ENCODE results near the gene INTS11. TPM values are rescaled to one million over a fixed set of nuclear protein-coding genes. Genes with fewer than 3 reads are reported as not detected.

INTS11 gene
- total and polyA plus RNA-seq, 12 donors: 53.0 to 601 (median 88.8) TPM

DNA sequence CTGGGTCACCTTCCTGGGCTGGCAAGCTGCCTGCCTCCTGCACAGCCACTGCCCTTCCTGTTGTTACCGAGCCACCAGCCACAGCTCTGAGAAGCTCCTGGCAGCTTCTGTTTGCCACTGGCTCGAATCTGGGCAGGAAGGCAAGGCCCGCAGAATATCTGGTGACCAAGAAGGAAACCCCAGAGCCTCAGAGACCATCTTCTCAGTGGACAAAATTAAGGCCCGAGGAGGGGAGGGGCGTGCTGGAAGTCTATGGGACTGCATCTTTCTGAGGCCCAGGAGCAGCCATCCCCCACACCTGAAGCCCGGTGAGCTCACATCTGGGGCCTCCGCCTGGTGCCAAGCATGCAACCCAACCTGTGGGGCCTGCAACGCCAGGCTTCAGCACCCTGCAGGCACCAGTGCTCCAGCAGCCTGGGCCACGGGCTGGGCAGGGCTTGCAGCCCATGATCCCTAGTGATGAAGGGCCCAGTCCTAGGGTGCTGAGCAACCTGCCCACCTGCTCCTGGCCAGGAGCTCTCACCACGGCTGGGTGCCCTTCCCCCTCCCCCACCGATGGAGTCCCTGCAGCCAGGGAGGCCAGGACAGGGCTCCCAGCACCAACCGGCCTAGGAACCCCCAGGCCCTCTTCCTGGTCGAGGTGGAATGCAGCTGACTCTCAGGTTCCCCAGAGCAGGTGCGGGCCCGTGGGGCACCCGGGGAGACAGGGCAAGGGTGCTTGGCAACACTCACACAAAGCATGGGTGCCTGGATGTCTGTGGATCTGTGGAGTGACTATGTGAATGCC is 1.0 kb upstream of the INTS11 start:
- Histone ChIP-seq H3K36me3 (replicated peaks in 1 of 2) (peaks cover 0 to 21% of the 10 kb centered on the region in 2 donors), H3K27ac (peak overlapping the region; percentile 43 to 89 (median 76)), H3K9me3 (replicated peaks in 1 of 3) (no peaks in the 10 kb centered on the region), H3K4me1 (replicated peaks in 1 of 2) (peaks cover 6 to 34% of the 10 kb centered on the region in 2 donors), H3K4me3 (peak overlapping the region; percentile 71 to 84 (median 80)), H3K27me3 (no peaks in the 10 kb centered on the region)
- TF ChIP-seq, protein P1, sequence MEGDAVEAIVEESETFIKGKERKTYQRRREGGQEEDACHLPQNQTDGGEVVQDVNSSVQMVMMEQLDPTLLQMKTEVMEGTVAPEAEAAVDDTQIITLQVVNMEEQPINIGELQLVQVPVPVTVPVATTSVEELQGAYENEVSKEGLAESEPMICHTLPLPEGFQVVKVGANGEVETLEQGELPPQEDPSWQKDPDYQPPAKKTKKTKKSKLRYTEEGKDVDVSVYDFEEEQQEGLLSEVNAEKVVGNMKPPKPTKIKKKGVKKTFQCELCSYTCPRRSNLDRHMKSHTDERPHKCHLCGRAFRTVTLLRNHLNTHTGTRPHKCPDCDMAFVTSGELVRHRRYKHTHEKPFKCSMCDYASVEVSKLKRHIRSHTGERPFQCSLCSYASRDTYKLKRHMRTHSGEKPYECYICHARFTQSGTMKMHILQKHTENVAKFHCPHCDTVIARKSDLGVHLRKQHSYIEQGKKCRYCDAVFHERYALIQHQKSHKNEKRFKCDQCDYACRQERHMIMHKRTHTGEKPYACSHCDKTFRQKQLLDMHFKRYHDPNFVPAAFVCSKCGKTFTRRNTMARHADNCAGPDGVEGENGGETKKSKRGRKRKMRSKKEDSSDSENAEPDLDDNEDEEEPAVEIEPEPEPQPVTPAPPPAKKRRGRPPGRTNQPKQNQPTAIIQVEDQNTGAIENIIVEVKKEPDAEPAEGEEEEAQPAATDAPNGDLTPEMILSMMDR (IDR thresholded peaks at IDR 0.05): no peak
- no peak for TF ChIP-seq POLR2A (IDR thresholded peaks at IDR 0.05)
- DNase-seq: peak in 6 of 7 donors; percentile 63 to 84 (median 79)
- intact Hi-C loops (cut with DNase I): no loop called here
- 5 to 40% (median 30%) methylated on average over 7 to 16 of the region's 16 CpGs for WGBS, 4 donors

DNA sequence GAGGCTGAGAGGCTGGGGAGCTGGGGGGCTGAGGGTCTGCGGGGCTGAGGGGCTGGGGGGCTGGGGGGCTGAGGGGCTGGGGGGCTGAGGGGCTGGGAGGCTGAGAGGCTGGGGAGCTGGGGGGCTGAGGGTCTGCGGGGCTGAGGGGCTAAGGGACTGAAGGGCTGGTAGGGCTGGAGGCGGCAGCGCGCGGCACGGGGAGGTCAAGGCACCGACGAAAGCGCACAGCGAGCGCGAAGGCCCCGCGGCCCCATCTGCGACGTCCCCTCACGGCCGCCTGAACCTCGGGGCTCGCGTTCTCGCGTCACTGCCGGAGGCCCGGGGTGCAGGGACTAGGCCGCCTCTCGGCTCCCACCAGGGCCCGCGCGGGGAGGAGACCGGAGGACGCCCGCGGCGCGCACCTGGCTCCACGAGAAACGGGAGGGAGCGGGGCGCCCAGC is 356 bp downstream of the INTS11 start:
- WGBS, 4 donors: 0 to 1% (median 0%) methylated on average over 11 to 41 of the region's 41 CpGs
- Histone ChIP-seq H3K27ac (peak overlapping the region in 4 of 5 donors; percentile 74 to 89 (median 82)), H3K36me3 (replicated peaks in 1 of 2) (peaks cover 0 to 32% of the 10 kb centered on the region in 2 donors), H3K4me1 (replicated peaks in 1 of 2) (peaks cover 6 to 33% of the 10 kb centered on the region in 2 donors), H3K27me3 (no peaks in the 10 kb centered on the region), H3K4me3 (peak overlapping the region in 3 of 4 donors; percentile 49 to 84 (median 81)), H3K9me3 (replicated peaks in 1 of 3) (no peaks in the 10 kb centered on the region)
- no peak for DNase-seq
- intact Hi-C loops (cut with DNase I): no loop called here
- TF ChIP-seq, protein P1 (IDR thresholded peaks at IDR 0.05): no peak

DNA sequence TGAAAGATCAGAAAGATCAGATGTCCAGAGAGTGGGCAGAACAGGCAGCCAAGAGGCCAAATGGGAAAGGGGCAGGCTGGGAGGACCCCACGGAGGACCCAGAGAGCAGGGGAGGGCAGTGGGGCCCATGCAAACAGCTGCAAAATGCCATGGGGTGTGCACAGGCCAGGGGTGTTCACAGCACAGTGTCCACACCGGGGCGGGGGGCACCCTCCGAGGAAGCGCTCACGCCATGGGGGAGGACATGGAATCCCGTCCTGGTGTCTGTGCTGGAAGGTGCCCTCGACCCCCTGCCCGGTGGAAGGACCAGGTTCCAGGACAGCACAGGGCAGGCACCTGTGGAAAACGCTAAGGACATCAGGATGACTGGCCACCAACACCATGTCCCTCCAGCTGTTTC is 1.5 kb downstream of the INTS11 start:
- Histone ChIP-seq H3K4me1 (replicated peaks in 1 of 2) (peaks cover 16 to 42% of the 10 kb centered on the region in 2 donors), H3K4me3 (no peak overlapping the region), H3K9me3 (replicated peaks in 1 of 3) (no peaks in the 10 kb centered on the region), H3K27ac (no peak overlapping the region), H3K27me3 (no peaks in the 10 kb centered on the region), H3K36me3 (replicated peaks in 1 of 2) (peaks cover 0 to 29% of the 10 kb centered on the region in 2 donors)
- intact Hi-C loops (cut with DNase I): no loop called here
- no peak for DNase-seq
- TF ChIP-seq, protein P1 (IDR thresholded peaks at IDR 0.05): no peak
- TF ChIP-seq POLR2A (IDR thresholded peaks at IDR 0.05): no peak
- 68 to 87% (median 80%) methylated on average over 7 to 10 of the region's 10 CpGs for WGBS, 4 donors

DNA sequence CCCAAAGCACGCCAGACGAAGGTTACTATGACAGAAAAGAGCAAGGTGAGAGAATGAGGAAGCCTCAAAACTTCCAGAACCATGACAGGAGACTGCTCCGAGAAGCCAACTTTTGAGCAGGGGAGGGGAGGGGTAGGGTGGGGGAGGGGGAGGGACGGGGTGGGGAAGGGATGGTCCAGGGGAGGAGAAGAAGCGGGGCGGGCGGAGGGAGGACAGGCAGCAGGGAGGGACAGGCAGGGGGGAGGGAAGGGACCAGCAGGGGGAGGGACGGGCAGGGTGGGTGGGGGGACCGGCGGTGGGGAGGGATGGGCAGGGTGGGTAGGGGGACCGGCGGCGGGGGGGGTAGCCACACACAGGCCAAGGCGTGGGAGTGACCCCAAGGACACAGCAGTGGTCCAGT is 2.0 kb downstream of the INTS11 start:
- Histone ChIP-seq H3K27ac (no peak overlapping the region), H3K4me3 (no peak overlapping the region), H3K4me1 (replicated peaks in 1 of 2) (peaks cover 20 to 45% of the 10 kb centered on the region in 2 donors), H3K36me3 (replicated peaks in 1 of 2) (peaks cover 0 to 26% of the 10 kb centered on the region in 2 donors), H3K27me3 (no peaks in the 10 kb centered on the region), H3K9me3 (replicated peaks in 1 of 3) (no peaks in the 10 kb centered on the region)
- intact Hi-C loops (cut with DNase I): no loop called here
- no peak for TF ChIP-seq POLR2A (IDR thresholded peaks at IDR 0.05)
- TF ChIP-seq, protein P1 (IDR thresholded peaks at IDR 0.05): no peak
- DNase-seq: no peak
- WGBS, 4 donors: 64 to 74% (median 71%) methylated on average over 5 to 14 of the region's 14 CpGs
